GM19452 (cell line): ENCODE results near the gene SZRD1.
A peak's percentile ranks its signal among the peaks of the same experiment; 100 is the strongest.

Experiments used
- ATAC-seq: cut with Tn5 transposase; IDR thresholded peaks from one replicate; pipeline ENCODE4 v1.9.1; 2021; ENCODE audit not compliant: unreplicated experiment

The SZRD1 gene

DNA sequence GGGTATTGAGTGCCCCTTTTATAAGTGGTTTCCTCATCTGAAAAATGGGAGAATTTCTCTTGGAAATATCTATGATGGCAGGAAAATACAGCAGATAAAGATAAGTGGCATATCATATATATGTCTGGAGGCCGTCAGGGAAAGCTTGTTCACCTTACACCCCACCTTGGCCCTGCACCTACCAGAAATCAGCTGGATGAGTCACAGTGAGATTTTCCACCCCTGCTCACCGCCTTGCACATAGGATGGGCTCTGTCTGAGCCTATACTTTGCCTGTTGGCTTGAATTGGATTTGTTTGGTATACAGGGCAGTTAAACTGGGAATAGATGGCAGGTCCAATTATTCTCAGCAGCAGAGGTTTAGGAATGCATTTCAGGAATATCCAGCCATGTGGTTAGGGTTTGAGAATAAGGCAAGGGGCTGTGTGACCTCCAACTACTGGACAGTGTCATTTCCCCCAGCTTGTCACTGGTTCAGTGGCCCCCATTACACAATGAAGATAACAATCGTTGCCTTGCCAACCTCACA, 70.0 kb downstream of the SZRD1 start, which contains the start of gene SPATA21:
Gene SPATA21 (minus strand): TSS at position 479 of the 529 bp plus-strand sequence. CDS start 6,053 bp downstream, outside the sequence.
- no peak for ATAC-seq

DNA sequence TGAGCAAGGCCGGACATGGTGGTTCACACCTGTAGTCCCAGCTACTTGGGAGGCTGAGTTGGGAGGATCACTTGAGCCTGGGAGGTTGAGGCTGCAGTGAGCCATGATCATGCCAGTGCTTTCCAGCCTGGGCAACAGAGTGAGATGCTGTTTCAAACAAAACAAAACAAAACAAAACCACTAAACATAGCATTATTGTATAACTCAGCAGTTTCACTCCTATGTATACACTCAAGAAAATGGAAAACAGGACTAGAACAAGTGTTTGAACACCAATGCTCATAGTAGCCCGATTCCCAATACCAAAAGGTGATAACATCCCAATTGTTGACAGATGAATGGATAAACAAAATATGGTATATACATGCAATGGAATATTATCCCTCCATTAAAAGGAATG, 71.5 kb downstream of the SZRD1 start:
- ATAC-seq: no peak

DNA sequence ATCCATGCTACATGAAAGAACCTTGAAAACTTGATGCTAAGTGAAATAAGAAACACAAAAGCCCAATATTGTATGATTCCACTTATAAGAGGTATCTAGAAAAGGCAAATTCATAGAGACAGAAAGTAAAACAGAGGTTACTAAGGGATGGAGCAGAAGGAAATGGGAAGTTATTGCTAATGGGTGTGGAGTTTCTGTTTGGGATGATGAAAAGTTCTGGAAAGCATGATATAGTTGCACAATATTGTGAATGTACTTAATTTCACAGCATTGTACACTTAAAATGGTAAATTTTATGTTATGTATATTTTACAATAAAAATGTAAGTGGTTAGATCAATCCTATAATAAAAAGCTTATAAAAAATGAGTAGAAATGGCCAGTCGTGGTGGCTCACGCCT, 71.9 kb downstream of the SZRD1 start:
- no peak for ATAC-seq

DNA sequence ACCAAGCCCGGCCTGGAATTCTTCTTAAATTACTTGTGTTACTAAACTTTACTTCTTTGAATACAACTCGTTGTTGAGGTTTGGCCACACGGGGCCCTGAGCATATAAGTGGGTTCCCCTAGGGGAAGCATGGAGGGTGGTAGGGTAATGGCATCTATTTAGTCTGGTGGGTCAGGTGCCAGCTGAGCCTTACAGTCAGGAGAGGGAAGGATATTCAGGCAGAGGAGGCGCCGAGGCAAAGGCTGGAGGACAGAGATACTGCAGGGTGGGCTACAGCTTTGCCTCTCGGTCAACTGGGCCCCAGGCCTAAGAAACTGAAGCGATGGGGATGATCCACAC, 73.1 kb downstream of the SZRD1 start:
- ATAC-seq: peak; percentile 12

DNA sequence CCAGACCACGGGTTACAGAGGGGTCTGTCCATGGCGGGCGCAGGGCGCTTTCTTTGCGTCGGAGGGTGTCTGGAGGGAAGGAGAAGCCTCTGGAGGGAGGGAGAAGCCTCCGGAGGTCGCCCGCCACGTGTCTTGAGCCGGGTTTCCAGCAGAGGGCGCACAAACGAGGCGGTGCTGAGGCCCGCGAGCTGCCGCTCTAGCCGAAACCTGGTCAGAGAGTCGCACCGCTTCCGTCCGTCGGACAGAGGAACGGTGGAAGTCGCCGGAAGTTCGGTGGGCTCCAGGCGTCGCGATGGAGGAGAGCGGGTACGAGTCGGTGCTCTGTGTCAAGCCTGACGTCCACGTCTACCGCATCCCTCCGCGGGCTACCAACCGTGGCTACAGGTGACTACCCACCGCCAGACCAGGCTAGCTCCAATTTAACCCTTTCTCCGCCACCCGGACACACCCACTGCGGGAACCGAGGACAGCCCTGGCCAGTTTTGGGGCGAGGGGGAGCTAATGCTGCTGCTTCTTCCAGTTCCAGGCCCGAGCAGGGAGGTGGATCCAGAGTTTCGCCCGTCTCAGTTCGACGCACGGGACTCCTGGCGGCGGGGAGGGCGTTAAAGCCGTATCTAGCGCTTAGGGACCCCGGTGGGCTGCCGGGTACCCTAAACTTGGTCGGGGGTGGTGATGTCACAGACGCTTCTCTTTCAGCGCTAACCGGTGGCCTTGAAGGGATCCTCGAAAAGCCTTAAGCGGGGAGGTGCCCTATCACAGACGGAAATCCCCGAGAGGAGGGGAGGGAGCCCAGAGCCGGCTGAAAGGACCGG, 73.6 kb downstream of the SZRD1 start, which contains the start of gene NECAP2:
Gene NECAP2 (plus strand): TSS at position 255 of the 812 bp plus-strand sequence. CDS start 38 bp downstream, at position 293.
- ATAC-seq: peak; percentile 89

DNA sequence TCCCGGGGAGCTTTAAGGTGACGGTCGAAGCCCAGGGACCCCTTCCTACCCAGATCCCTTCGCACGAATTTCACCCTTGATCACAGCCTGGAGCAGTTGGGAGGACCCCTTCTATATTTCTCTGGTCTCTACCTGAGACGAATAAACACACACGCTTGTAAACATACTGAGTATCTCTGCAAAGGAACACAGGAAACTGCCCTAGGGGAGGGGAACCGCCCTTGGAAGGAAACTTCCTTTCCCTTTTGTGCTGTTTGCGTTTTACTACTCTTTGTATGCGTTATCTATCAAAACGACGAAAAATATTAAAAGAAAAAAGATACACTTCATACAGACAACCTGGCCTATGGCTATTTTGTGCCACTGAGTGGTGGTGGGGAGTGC, 74.2 kb downstream of the SZRD1 start:
- ATAC-seq: no peak

DNA sequence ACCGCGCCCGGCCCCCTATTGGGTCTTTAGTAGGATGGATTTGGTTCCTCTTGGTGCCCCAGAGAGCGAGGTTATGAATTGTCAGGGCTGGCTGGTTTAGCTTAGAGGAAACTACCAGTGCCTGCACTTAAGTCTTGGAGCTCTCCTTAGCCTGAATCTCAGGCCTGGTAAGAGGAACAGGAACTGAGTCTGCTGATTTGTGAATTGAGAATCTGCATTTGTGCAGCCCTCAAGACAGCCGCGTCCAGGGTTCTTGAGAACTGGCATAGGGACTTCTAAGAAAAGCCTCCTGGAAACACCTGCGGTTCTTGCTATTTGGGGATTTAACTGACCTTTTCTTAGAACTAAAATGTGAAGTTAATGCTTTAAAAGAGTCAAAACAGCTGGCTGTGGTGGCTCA, 75.2 kb downstream of the SZRD1 start:
- no peak for ATAC-seq

DNA sequence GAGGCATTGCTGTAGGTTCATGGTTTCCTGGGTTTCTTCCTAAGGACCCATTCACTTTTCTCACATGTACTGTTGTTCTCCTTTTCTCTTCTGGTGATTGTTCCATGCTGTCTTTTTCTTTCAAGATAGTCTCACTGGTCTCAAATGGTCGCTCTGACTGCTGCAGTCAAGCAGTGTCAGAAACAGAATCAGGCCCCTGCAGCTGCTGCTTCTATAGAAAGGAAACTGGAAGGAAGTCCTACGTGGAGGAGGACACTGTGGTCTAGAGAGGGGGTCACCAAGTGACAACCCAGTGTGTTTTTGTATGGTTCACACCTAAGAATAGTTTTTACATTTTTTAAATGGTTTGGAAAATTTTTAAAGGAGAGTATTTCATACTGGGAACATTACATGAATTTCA, 75.9 kb downstream of the SZRD1 start:
- no peak for ATAC-seq

DNA sequence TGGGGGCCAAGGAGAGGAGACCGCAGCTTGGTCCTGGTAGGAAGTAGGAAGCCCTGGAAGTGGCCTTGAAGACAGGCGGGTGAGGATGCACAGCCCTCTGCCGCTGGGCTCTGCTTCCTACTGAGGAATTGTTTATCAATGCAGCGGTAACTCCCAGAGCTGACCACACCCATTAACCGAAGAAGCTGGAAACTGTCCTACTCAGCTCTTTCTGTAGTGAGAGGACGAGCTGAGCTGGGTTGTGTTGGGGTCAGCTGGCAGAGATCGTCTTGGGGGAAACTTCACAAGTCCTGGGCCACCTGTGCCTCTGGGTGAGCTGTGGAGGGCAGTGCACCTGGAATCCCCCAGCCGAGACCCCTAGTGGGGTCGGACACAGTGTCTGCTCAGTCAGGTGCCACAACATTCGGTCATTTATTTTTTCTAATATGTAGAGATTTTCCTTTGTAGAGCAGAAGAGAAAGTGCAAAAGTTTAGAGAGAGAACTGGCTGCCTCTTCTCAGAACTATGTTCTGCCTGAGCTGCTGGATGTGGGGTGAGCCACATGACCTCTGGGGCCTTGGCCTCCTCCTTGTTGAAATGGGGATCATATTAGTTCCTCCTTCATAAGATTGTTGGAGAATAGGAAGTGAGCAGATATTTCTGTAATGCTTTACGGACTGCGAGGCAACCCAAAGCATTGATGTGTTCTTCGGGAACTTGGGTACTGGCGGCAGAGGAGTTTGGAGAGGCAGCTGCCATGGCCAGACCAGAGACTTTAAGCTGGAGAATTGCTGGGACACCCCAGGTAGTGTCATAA, 77.1 kb downstream of the SZRD1 start:
- ATAC-seq: no peak

DNA sequence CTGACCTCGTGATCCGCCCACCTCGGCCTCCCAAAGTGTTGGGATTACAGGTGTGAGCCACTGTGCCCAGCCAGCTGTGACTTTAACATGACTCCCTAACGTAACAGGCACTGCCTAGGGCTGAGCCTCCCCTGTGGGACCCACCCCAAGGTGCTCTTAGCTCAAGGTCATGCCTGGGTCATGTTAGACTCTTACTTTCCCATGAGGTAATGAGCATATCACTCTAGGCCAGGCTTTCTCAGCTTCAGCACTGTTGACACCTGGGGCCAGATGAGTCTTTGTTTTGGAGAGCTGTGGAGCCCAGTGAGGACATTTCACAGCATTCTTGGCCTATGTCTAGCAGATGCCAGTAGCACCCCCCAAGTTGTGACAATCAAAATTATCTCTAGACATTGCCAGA, 78.0 kb downstream of the SZRD1 start:
- no peak for ATAC-seq

DNA sequence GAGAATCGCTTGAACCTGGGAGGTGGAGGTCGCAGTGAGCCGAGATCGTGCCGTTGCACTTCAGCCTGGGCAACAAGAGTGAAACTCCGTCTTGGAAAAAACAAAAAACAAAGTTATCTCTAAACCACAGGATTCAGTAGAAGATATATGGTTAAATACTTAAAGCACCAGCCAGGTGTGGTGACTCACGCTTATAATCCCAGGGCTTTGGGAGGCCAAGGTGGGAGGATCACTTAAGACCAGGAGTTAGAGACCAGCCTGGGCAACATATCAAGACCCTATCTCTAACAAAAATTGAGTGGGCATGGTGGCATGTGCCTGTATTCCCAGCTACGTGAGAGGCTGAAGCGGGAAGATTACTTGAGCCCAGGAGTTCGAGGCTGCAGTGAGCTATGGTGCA, 79.1 kb downstream of the SZRD1 start:
- no peak for ATAC-seq

DNA sequence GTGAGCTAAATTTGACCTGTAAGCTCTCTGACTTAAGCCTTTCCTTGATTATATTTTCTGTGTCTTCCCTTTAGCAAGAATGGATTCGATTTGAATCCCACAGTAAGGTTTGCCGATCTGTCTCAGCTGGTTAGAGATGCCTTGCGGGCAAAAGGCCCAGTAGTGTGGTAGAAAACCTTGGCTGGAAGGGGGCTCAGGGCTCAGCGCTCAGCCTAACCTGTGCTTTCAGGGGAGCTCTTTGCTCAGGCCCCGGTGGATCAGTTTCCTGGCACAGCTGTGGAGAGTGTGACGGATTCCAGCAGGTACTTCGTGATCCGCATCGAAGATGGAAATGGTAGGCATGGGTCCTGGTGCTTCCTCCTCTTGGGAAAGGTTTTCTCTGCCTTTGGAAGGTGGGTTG, 80.6 kb downstream of the SZRD1 start:
- no peak for ATAC-seq
